Fibroblast of lung (primary cell): Measurements from ENCODE around the gene KRT23. TPM values are rescaled to one million over a fixed set of nuclear protein-coding genes. Genes with fewer than 3 reads are reported as not detected.

ENCODE experiments used
- DNase-seq, 2 donors: peaks; one replicate each; pipeline versions ENCODE4 v3.0.0 to v3.0.0-alpha.2; 2010; ENCODE audit warnings: low read depth in 2 of 2
- H2AFZ ChIP-seq: 2 replicates; pipeline ENCODE4 v1.5.1; 2012; ENCODE audit warnings: low read length, control low read depth, inconsistent platforms
- H3K27ac ChIP-seq: 2 replicates; pipeline ENCODE4 v1.5.1; 2011; ENCODE audit warnings: low read length, control low read depth; ENCODE audit not compliant: insufficient read depth
- H3K27me3 ChIP-seq: 2 replicates; pipeline ENCODE4 v1.5.1; 2011; ENCODE audit warnings: mild to moderate bottlenecking, low read length; ENCODE audit not compliant: control insufficient read depth, insufficient read depth
- H3K36me3 ChIP-seq: 2 replicates; pipeline ENCODE4 v1.5.1; 2011; ENCODE audit warnings: low read length; ENCODE audit not compliant: control insufficient read depth, insufficient read depth
- H3K4me1 ChIP-seq: 2 replicates; pipeline ENCODE4 v1.5.1; 2011; ENCODE audit warnings: low read length; ENCODE audit not compliant: control insufficient read depth, insufficient read depth; ENCODE audit errors: extremely low read depth
- H3K4me2 ChIP-seq: 2 replicates; pipeline ENCODE4 v1.5.1; 2011; ENCODE audit warnings: low read length, control low read depth; ENCODE audit not compliant: insufficient read depth; ENCODE audit errors: extremely low read depth
- H3K4me3 ChIP-seq, 4 experiments: fragments of 200-600 bp in 1 of 4; sonication (generic) in 1 of 4; replicated peaks in 1 of 4; 2 replicates each; pipeline ENCODE4 v1.5.1; 2011 to 2016; ENCODE audit warnings: low read length in 4 of 4, low read depth in 3 of 4, mild to moderate bottlenecking in 3 of 4, control low read depth in 2 of 4, inconsistent platforms in 1 of 4, mixed read lengths in 1 of 4; ENCODE audit not compliant: insufficient read depth in 1 of 4; ENCODE audit errors: control extremely low read depth in 1 of 4
- H3K79me2 ChIP-seq: 2 replicates; pipeline ENCODE4 v1.5.1; 2012; ENCODE audit warnings: mild to moderate bottlenecking, low read length, inconsistent platforms; ENCODE audit not compliant: control insufficient read depth, insufficient read depth
- H3K9ac ChIP-seq: 2 replicates; pipeline ENCODE4 v1.5.1; 2011; ENCODE audit warnings: mild to moderate bottlenecking, low read length, control low read depth; ENCODE audit not compliant: insufficient read depth
- H3K9me3 ChIP-seq: 2 replicates; pipeline ENCODE4 v1.5.1; 2012; ENCODE audit warnings: low read depth, low read length; ENCODE audit not compliant: control insufficient read depth, insufficient read depth
- H4K20me1 ChIP-seq: 2 replicates; pipeline ENCODE4 v1.5.1; 2011; ENCODE audit warnings: low read length; ENCODE audit not compliant: control insufficient read depth, insufficient read depth; ENCODE audit errors: extremely low read depth
- EZH2 ChIP-seq: IDR thresholded peaks from 2 replicates; pipeline ENCODE4 v1.5.1; 2012; ENCODE audit warnings: low read length, control low read depth, mild to moderate bottlenecking; ENCODE audit errors: missing control alignments
- polyA plus RNA-seq, 2 donors: library from polyadenylated mRNA; depleted of rRNA in 1 of 2; stranded (reverse) in 1 of 2; unstranded in 1 of 2; fragments of >200 nt; gene quantifications; 2 replicates each; pipeline ENCODE4 v1.2.1, GENCODE V29; 2011 to 2012; ENCODE audit warnings: missing spikeins in 1 of 2
- total RNA-seq: library from RNA; depleted of rRNA; stranded (reverse); fragments of >200 nt; gene quantifications from 2 replicates; pipeline ENCODE4 v1.2.1, GENCODE V29; 2014
- TF ChIP-seq, protein P1 (sequence below), 2 donors: IDR thresholded peaks in 1 of 2; conservative IDR thresholded peaks in 1 of 2; 1 replicate in 1 of 2; 2 replicates in 1 of 2; pipeline ENCODE4 v1.5.1; 2011 to 2012; ENCODE audit warnings: low read length in 2 of 2, control low read depth in 1 of 2, inconsistent platforms in 1 of 2, low read depth in 1 of 2, mild to moderate bottlenecking in 1 of 2

The KRT23 gene
- total and polyA plus RNA-seq, 2 donors (not counting 1 experiment from before 2014, with no cell fraction given) = 0.17 TPM; not detected in 1

GRCh38 chr17:40981115-40981514, 43.7 kb upstream of the KRT23 start:
- Histone ChIP-seq H3K4me3 (peak overlapping the region in 1 of 4 experiments; percentile 15), H3K27me3 (no peaks in the 10 kb centered on the region), H2AFZ (peak overlapping the region; percentile 77), H3K27ac (no peak overlapping the region), H3K4me1 (peaks cover 6% of the 10 kb centered on the region), H3K9me3 (no peaks in the 10 kb centered on the region), H3K36me3 (no peaks in the 10 kb centered on the region), H3K9ac (no peak overlapping the region), H3K4me2 (peak overlapping the region; percentile 69), H3K79me2 (no peaks in the 10 kb centered on the region), H4K20me1 (no peaks in the 10 kb centered on the region)
- no peak for DNase-seq
- TF ChIP-seq EZH2 = no peak
- TF ChIP-seq, protein P1, sequence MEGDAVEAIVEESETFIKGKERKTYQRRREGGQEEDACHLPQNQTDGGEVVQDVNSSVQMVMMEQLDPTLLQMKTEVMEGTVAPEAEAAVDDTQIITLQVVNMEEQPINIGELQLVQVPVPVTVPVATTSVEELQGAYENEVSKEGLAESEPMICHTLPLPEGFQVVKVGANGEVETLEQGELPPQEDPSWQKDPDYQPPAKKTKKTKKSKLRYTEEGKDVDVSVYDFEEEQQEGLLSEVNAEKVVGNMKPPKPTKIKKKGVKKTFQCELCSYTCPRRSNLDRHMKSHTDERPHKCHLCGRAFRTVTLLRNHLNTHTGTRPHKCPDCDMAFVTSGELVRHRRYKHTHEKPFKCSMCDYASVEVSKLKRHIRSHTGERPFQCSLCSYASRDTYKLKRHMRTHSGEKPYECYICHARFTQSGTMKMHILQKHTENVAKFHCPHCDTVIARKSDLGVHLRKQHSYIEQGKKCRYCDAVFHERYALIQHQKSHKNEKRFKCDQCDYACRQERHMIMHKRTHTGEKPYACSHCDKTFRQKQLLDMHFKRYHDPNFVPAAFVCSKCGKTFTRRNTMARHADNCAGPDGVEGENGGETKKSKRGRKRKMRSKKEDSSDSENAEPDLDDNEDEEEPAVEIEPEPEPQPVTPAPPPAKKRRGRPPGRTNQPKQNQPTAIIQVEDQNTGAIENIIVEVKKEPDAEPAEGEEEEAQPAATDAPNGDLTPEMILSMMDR (conservative IDR thresholded peaks at IDR 0.05 in 1 of 2, IDR thresholded peaks at IDR 0.05 in 1 of 2; ENCODE audit: low read depth in 1 of 2, low read length in 2 of 2) = no peak

- DNase-seq = peak in 1 of 2 donors; percentile 53
- peak overlapping the region in 1 of 4 experiments; percentile 15 for H3K4me3 ChIP-seq
- no peaks in the 10 kb centered on the region for H3K79me2 ChIP-seq
- no peaks in the 10 kb centered on the region for H3K9me3 ChIP-seq
- H4K20me1 ChIP-seq = no peaks in the 10 kb centered on the region
- H3K36me3 ChIP-seq = no peaks in the 10 kb centered on the region
- H2AFZ ChIP-seq = peak overlapping the region; percentile 84
- TF ChIP-seq, protein P1 (conservative IDR thresholded peaks at IDR 0.05 in 1 of 2, IDR thresholded peaks at IDR 0.05 in 1 of 2; ENCODE audit: low read depth in 1 of 2, low read length in 2 of 2) = no peak
- TF ChIP-seq EZH2 = no peak
- H3K27ac ChIP-seq = no peak overlapping the region
- H3K9ac ChIP-seq = no peak overlapping the region
- peak overlapping the region; percentile 69 for H3K4me2 ChIP-seq
- H3K27me3 ChIP-seq = no peaks in the 10 kb centered on the region
- peaks cover 6% of the 10 kb centered on the region for H3K4me1 ChIP-seq
Observed at GRCh38 chr17:40980596-40980995, 43.1 kb upstream of the KRT23 start.

DNA sequence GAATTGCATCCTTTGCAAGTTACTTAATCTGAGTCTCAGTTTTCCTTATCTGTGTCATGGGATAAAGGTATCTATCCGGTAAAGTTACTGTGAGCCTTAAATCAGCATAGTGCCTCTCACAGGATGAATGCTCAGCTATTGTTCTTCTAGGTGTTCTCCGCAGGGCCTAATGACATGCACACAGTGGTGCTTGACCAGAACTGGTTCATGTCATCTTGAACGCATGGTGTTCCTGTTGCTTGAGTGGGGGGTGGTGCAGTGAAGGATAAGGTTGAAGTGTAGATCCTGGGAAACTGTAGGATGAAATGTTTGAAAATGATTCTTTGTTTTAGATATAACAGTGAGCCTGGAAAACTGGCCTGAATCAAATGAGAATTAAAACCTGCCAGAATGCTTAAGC, 42.7 kb upstream of the KRT23 start:
- H3K4me2 ChIP-seq = no peak overlapping the region
- no peak for DNase-seq
- TF ChIP-seq, protein P1 (conservative IDR thresholded peaks at IDR 0.05 in 1 of 2, IDR thresholded peaks at IDR 0.05 in 1 of 2; ENCODE audit: low read depth in 1 of 2, low read length in 2 of 2) = no peak
- TF ChIP-seq EZH2 = no peak
- no peak overlapping the region for H3K27ac ChIP-seq
- H3K9me3 ChIP-seq = no peaks in the 10 kb centered on the region
- peaks cover 6% of the 10 kb centered on the region for H3K4me1 ChIP-seq
- no peaks in the 10 kb centered on the region for H3K36me3 ChIP-seq
- H3K9ac ChIP-seq = no peak overlapping the region
- H4K20me1 ChIP-seq = no peaks in the 10 kb centered on the region
- H3K79me2 ChIP-seq = no peaks in the 10 kb centered on the region
- no peak overlapping the region for H2AFZ ChIP-seq
- no peak overlapping the region for H3K4me3 ChIP-seq
- no peaks in the 10 kb centered on the region for H3K27me3 ChIP-seq
